ENCODE measurements around the gene GGN.

DNA sequence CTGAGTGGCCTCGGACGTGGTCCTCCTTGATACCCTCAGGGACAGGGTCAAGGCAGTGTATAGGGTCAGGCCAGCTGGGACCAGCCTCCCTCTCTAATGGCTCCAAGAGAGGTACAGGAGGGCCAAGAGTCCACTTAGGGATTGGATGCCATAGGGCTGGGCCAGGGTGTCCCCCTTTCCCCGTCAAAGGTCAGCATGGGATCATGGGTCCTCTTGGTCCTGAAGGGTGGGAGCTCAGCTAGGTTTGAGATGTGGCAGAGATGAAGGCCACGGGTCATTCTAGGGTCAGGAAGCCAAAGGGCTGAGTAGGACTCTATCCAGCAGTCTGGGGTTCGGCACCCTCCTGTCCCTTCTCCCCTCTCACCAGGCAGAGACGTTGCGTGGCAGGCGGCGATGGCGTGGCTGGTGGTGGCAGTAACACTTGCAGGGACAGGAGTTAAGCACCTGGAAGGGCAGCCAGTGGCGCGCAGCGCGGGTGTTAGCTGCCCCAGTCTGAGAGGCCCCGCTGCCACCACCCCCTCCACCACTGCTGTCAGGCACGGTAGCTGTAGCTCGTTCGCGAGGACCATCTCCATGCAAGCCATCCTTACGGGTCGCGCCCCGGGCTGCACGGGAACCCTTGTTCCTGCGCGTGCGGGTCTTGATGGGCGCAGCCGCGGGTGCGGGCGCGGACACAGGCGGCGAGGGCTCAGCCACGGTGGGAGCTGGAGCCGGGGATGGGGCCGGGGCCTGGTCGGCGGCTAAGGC is 2.6 kb downstream of the GGN start:
- TF ChIP-seq SMC3 (conservative IDR thresholded peaks at IDR 0.05; ENCODE audit: insufficient read depth, low read depth, low read length) (no peak), POLR2AphosphoS5 (IDR thresholded peaks at IDR 0.05; ENCODE audit: control insufficient read depth, insufficient read depth, low read depth, low read length) (no peak), CTBP1 (IDR thresholded peaks at IDR 0.05; ENCODE audit: borderline replicate concordance) (no peak), ELF4 (CRISPR knock-in tag; IDR thresholded peaks at IDR 0.05) (no peak), RBM39 (optimal IDR thresholded peaks at IDR 0.05; ENCODE audit: low read depth, low read length) (no peak), EGR1 (conservative IDR thresholded peaks at IDR 0.05) (no peak), ERF (CRISPR knock-in tag; IDR thresholded peaks at IDR 0.05) (no peak), NBN (IDR thresholded peaks at IDR 0.05; ENCODE audit: low read depth) (no peak), NFIX (CRISPR knock-in tag; IDR thresholded peaks at IDR 0.05; ENCODE audit: low read depth) (no peak)
- TF ChIP-seq, protein P1, sequence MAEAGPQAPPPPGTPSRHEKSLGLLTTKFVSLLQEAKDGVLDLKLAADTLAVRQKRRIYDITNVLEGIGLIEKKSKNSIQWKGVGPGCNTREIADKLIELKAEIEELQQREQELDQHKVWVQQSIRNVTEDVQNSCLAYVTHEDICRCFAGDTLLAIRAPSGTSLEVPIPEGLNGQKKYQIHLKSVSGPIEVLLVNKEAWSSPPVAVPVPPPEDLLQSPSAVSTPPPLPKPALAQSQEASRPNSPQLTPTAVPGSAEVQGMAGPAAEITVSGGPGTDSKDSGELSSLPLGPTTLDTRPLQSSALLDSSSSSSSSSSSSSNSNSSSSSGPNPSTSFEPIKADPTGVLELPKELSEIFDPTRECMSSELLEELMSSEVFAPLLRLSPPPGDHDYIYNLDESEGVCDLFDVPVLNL (CRISPR knock-in tag; IDR thresholded peaks at IDR 0.05; ENCODE audit: low read depth), result no peak
- TF ChIP-seq, protein P2, sequence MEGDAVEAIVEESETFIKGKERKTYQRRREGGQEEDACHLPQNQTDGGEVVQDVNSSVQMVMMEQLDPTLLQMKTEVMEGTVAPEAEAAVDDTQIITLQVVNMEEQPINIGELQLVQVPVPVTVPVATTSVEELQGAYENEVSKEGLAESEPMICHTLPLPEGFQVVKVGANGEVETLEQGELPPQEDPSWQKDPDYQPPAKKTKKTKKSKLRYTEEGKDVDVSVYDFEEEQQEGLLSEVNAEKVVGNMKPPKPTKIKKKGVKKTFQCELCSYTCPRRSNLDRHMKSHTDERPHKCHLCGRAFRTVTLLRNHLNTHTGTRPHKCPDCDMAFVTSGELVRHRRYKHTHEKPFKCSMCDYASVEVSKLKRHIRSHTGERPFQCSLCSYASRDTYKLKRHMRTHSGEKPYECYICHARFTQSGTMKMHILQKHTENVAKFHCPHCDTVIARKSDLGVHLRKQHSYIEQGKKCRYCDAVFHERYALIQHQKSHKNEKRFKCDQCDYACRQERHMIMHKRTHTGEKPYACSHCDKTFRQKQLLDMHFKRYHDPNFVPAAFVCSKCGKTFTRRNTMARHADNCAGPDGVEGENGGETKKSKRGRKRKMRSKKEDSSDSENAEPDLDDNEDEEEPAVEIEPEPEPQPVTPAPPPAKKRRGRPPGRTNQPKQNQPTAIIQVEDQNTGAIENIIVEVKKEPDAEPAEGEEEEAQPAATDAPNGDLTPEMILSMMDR (IDR thresholded peaks at IDR 0.05 in 2 of 3, conservative IDR thresholded peaks at IDR 0.05 in 1 of 3; ENCODE audit: insufficient read depth in 2 of 3, low read depth in 1 of 3, low read length in 3 of 3), result 0 out of 6 replicates have a peak, but pooled peaks of 1 of the 3 experiments have one; percentile 5
- TF ChIP-seq, protein P3, sequence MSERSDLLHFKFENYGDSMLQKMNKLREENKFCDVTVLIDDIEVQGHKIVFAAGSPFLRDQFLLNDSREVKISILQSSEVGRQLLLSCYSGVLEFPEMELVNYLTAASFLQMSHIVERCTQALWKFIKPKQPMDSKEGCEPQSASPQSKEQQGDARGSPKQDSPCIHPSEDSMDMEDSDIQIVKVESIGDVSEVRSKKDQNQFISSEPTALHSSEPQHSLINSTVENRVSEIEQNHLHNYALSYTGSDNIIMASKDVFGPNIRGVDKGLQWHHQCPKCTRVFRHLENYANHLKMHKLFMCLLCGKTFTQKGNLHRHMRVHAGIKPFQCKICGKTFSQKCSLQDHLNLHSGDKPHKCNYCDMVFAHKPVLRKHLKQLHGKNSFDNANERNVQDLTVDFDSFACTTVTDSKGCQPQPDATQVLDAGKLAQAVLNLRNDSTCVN (CRISPR knock-in tag; IDR thresholded peaks at IDR 0.05), result no peak
- TF ChIP-seq, protein P4, sequence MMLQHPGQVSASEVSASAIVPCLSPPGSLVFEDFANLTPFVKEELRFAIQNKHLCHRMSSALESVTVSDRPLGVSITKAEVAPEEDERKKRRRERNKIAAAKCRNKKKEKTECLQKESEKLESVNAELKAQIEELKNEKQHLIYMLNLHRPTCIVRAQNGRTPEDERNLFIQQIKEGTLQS (IDR thresholded peaks at IDR 0.05), result no peak
- TF ChIP-seq, protein P4 (CRISPR knock-in tag; conservative IDR thresholded peaks at IDR 0.05), result no peak

Measured in K562 (cell line).